ENCODE data around the gene SLC16A9.

The SLC16A9 gene

DNA sequence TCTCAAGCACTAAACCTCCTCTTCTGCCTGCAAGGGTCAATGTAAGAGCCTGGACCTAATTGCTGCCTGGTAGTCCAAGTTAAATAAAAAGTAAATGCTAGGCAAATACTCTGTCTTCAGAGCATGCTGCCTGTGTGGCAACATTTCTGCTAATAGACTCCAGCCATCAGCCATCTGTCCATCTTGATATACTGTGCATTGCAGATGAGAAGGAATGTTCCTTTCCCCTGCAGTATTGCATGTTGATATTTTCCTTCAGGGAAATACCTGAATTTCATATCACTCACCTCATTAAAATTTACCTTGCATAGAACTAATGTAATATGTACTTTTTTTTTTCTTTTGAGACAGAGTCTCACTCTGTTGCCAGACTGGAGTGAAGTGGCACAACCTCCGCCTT is 87.9 kb downstream of the SLC16A9 start:
- DNase-seq (ENCODE audit: low spot score): no peak
- TF ChIP-seq, protein P1, sequence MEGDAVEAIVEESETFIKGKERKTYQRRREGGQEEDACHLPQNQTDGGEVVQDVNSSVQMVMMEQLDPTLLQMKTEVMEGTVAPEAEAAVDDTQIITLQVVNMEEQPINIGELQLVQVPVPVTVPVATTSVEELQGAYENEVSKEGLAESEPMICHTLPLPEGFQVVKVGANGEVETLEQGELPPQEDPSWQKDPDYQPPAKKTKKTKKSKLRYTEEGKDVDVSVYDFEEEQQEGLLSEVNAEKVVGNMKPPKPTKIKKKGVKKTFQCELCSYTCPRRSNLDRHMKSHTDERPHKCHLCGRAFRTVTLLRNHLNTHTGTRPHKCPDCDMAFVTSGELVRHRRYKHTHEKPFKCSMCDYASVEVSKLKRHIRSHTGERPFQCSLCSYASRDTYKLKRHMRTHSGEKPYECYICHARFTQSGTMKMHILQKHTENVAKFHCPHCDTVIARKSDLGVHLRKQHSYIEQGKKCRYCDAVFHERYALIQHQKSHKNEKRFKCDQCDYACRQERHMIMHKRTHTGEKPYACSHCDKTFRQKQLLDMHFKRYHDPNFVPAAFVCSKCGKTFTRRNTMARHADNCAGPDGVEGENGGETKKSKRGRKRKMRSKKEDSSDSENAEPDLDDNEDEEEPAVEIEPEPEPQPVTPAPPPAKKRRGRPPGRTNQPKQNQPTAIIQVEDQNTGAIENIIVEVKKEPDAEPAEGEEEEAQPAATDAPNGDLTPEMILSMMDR (IDR thresholded peaks at IDR 0.05; ENCODE audit: extremely low read depth, missing control alignments): no peak

DNA sequence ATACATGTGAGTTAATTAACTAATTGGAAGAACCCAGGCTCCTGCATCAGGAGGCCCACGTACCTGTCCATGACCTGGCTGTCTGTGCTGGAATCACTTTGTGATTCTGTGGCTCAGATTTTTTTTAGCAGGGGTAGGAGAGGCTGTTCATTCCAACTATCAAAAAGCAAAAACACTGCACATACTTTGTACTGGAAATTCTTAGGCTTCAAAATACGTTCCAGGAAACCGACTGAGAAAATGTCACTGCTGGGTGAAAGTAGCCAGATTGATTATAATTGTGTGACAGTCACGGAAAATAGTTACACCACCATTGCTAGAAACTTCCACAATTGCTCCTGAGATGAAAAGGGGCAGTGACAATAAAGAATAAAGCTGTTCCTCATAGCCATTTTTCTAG is 91.0 kb downstream of the SLC16A9 start:
- DNase-seq (ENCODE audit: low spot score): no peak
- TF ChIP-seq, protein P1 (IDR thresholded peaks at IDR 0.05; ENCODE audit: extremely low read depth, missing control alignments): no peak

DNA sequence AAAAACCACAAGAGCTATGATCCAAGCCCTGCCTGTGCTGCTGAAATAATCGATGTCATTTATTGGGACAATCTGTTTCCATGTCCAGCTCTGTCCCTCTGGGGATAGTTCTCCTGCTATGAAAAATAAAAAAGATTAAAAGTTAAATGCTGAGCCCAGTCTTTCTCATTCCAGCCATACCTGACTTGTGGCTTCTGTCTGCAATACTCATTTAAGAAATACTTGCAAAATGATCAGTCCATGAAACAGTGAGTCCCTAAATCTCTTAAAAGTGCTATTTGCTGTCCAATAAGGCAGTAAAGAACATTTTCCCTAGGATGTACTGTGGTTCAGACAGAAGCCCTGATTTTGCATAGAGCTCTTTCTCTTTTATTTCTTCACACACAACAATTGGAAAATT is 91.7 kb downstream of the SLC16A9 start:
- TF ChIP-seq, protein P1 (IDR thresholded peaks at IDR 0.05; ENCODE audit: extremely low read depth, missing control alignments): no peak
- DNase-seq (ENCODE audit: low spot score): no peak

DNA sequence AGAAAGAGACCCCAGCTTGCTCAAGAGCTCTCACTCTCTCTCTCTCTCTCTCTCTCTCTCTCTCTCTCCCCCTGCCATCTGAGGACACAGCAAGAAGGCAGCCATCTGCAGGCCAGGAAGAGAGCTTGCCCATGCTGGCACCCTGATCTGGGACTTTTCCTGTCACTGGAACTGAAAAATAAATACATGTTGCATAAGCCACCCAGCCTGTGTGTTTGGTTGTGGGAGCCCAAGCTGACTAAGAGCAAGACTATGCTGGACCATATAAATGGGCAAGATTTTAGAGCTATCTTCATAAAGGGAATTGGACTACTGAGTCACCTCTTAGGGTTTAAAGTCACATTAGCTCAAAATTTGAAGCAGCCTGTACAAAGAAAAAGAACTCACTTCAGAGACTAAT is 98.6 kb downstream of the SLC16A9 start:
- DNase-seq (ENCODE audit: low spot score): no peak

DNA sequence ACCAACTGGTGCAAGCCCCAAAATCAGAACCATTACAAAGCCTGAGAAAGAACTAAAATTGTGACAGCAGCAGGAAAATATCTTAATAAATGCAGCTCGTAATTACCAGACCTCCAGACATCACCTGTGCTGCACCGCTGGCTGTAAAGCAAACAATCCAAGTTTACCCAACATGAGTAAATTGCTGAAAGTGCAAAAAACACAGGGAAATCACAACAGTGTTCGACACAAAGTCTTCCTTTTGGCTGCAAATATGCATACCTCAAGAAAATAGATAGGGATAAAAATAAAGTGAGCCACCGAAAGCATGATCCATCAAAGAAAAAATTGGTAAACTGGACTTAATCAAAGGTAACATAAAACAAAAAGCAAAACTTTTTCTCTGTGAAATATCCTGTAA is 101.7 kb downstream of the SLC16A9 start:
- DNase-seq (ENCODE audit: low spot score): no peak

More for the DNA sequence above, 98.6 kb downstream of the SLC16A9 start:
- TF ChIP-seq, protein P1 (IDR thresholded peaks at IDR 0.05; ENCODE audit: extremely low read depth, missing control alignments): no peak

DNA sequence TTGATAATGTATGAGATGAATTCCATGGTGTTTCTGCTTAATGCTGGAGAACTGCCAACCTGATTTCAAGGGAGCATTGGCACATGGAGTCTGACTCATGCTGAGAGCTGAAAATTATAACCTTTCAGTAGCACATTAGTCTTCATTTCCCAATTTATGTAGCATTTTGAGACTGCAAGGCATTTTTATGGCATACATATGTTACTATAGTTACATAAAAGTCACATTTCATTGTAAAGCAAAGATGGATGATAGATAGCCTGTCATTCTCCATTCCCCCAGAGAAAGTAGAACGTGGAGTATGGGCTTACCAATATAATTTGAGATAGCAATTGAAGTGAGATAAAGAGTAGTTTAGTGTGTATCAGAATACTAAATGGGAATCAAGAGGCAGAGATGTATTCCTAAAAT is 103.1 kb downstream of the SLC16A9 start:
- DNase-seq (ENCODE audit: low spot score): no peak
- TF ChIP-seq, protein P1 (IDR thresholded peaks at IDR 0.05; ENCODE audit: extremely low read depth, missing control alignments): no peak

More for the DNA sequence above, 101.7 kb downstream of the SLC16A9 start:
- TF ChIP-seq, protein P1 (IDR thresholded peaks at IDR 0.05; ENCODE audit: extremely low read depth, missing control alignments): no peak

DNA sequence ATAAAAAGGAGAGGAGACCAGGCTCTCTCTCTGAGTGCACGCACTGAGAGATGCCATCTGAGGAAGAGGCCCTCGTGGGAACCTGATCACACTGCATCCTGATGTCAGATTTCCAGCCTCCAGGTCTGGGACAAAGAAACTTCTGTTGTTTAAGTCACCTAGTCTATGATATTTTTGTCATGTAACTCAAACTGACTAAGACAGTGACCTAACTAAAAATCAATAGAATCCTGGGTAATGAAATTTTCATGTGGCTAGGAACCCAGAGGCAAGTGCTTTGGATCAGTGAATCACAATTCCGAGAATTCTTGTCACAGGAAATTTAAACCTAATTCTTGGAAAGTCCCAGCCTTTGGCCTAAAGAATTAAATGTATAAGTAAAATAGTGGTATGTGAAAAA is 107.7 kb downstream of the SLC16A9 start:
- TF ChIP-seq, protein P1 (IDR thresholded peaks at IDR 0.05; ENCODE audit: extremely low read depth, missing control alignments): no peak
- no peak for DNase-seq (ENCODE audit: low spot score)

Measured in GM20000 (cell line).